ENCODE data around the gene RPL41.
A peak's percentile ranks its signal among the peaks of the same experiment; 100 is the strongest.
"Not testable (repeated sequence)": the region's sequence is repeated elsewhere in the genome, so short reads cannot be mapped to it uniquely, and the experiment has no call there.

RPL41 gene

GRCh38 chr12:56153678-56154065 lies 37.2 kb downstream of the RPL41 start:
- H3K4me3 ChIP-seq (ENCODE audit: insufficient read depth, low read depth, low read length, poor library complexity, severe bottlenecking), result no peak overlapping the region
- no peak for DNase-seq
- H3K36me3 ChIP-seq (ENCODE audit: control insufficient read depth, insufficient read depth, low read length), result no peaks in the 10 kb centered on the region
- H3K9me3 ChIP-seq (ENCODE audit: control insufficient read depth, low read length), result no peaks in the 10 kb centered on the region
- no peaks in the 10 kb centered on the region for H3K27me3 ChIP-seq (replicated peaks; ENCODE audit: control insufficient read depth, insufficient read depth, low read length, poor library complexity, severe bottlenecking)
- H3K4me1 ChIP-seq (ENCODE audit: control insufficient read depth, insufficient read depth, low read length, poor library complexity, severe bottlenecking), result peaks cover 28% of the 10 kb centered on the region
- no peak overlapping the region for H3K27ac ChIP-seq (ENCODE audit: insufficient read depth, low read length, poor library complexity, severe bottlenecking)

GRCh38 chr12:56154246-56154771 lies 37.9 kb downstream of the RPL41 start:
- Histone ChIP-seq H3K27ac (ENCODE audit: insufficient read depth, low read length, poor library complexity, severe bottlenecking) (no peak overlapping the region), H3K36me3 (ENCODE audit: control insufficient read depth, insufficient read depth, low read length) (no peaks in the 10 kb centered on the region), H3K4me1 (ENCODE audit: control insufficient read depth, insufficient read depth, low read length, poor library complexity, severe bottlenecking) (peaks cover 32% of the 10 kb centered on the region), H3K9me3 (ENCODE audit: control insufficient read depth, low read length) (no peaks in the 10 kb centered on the region), H3K4me3 (ENCODE audit: insufficient read depth, low read depth, low read length, poor library complexity, severe bottlenecking) (no peak overlapping the region), H3K27me3 (replicated peaks; ENCODE audit: control insufficient read depth, insufficient read depth, low read length, poor library complexity, severe bottlenecking) (no peaks in the 10 kb centered on the region)
- DNase-seq, result no peak

GRCh38 chr12:56154818-56155217 lies 38.4 kb downstream of the RPL41 start:
- H3K36me3 ChIP-seq (ENCODE audit: control insufficient read depth, insufficient read depth, low read length), result no peaks in the 10 kb centered on the region
- no peak for DNase-seq
- H3K27me3 ChIP-seq (replicated peaks; ENCODE audit: control insufficient read depth, insufficient read depth, low read length, poor library complexity, severe bottlenecking), result no peaks in the 10 kb centered on the region
- peaks cover 37% of the 10 kb centered on the region for H3K4me1 ChIP-seq (ENCODE audit: control insufficient read depth, insufficient read depth, low read length, poor library complexity, severe bottlenecking)
- no peak overlapping the region for H3K4me3 ChIP-seq (ENCODE audit: insufficient read depth, low read depth, low read length, poor library complexity, severe bottlenecking)
- H3K9me3 ChIP-seq (ENCODE audit: control insufficient read depth, low read length), result no peaks in the 10 kb centered on the region
- H3K27ac ChIP-seq (ENCODE audit: insufficient read depth, low read length, poor library complexity, severe bottlenecking), result no peak overlapping the region

- H3K9me3 ChIP-seq (ENCODE audit: control insufficient read depth, low read length), result no peaks in the 10 kb centered on the region
- H3K27me3 ChIP-seq (replicated peaks; ENCODE audit: control insufficient read depth, insufficient read depth, low read length, poor library complexity, severe bottlenecking), result no peaks in the 10 kb centered on the region
- H3K27ac ChIP-seq (ENCODE audit: insufficient read depth, low read length, poor library complexity, severe bottlenecking), result no peak overlapping the region
- DNase-seq, result no peak
- H3K36me3 ChIP-seq (ENCODE audit: control insufficient read depth, insufficient read depth, low read length), result no peaks in the 10 kb centered on the region
- H3K4me1 ChIP-seq (ENCODE audit: control insufficient read depth, insufficient read depth, low read length, poor library complexity, severe bottlenecking), result peaks cover 42% of the 10 kb centered on the region
- H3K4me3 ChIP-seq (ENCODE audit: insufficient read depth, low read depth, low read length, poor library complexity, severe bottlenecking), result no peak overlapping the region
Observed at GRCh38 chr12:56155256-56155845, 38.9 kb downstream of the RPL41 start.

GRCh38 chr12:56156464-56157200 lies 40.2 kb downstream of the RPL41 start:
- H3K4me3 ChIP-seq (ENCODE audit: insufficient read depth, low read depth, low read length, poor library complexity, severe bottlenecking); H3K27ac ChIP-seq (ENCODE audit: insufficient read depth, low read length, poor library complexity, severe bottlenecking): not testable (repeated sequence)
- H3K4me1 ChIP-seq (ENCODE audit: control insufficient read depth, insufficient read depth, low read length, poor library complexity, severe bottlenecking), result peaks cover 46% of the 10 kb centered on the region

GRCh38 chr12:56157201-56158028 lies 41.0 kb downstream of the RPL41 start:
- Histone ChIP-seq H3K4me1 (ENCODE audit: control insufficient read depth, insufficient read depth, low read length, poor library complexity, severe bottlenecking) (peaks cover 40% of the 10 kb centered on the region), H3K27me3 (replicated peaks; ENCODE audit: control insufficient read depth, insufficient read depth, low read length, poor library complexity, severe bottlenecking) (no peaks in the 10 kb centered on the region), H3K9me3 (ENCODE audit: control insufficient read depth, low read length) (no peaks in the 10 kb centered on the region), H3K36me3 (ENCODE audit: control insufficient read depth, insufficient read depth, low read length) (peaks cover 18% of the 10 kb centered on the region), H3K4me3 (ENCODE audit: insufficient read depth, low read depth, low read length, poor library complexity, severe bottlenecking) (peak overlapping the region; percentile 77), H3K27ac (ENCODE audit: insufficient read depth, low read length, poor library complexity, severe bottlenecking) (peak overlapping the region; percentile 95)
- DNase-seq, result peak in 2 of 3 donors; percentile 23 to 58

More at GRCh38 chr12:56156464-56157200, 40.2 kb downstream of the RPL41 start:
- H3K36me3 ChIP-seq (ENCODE audit: control insufficient read depth, insufficient read depth, low read length), result peaks cover 11% of the 10 kb centered on the region
- DNase-seq; H3K9me3 ChIP-seq (ENCODE audit: control insufficient read depth, low read length); H3K27me3 ChIP-seq (replicated peaks; ENCODE audit: control insufficient read depth, insufficient read depth, low read length, poor library complexity, severe bottlenecking): not testable (repeated sequence)

GRCh38 chr12:56158029-56158925 lies 41.8 kb downstream of the RPL41 start, which contains the start of gene MYL6:
Gene MYL6, plus strand, starts transcription at chr12:56158359. Its CDS starts 43 bp downstream, at chr12:56158402.
- H3K27ac ChIP-seq (ENCODE audit: insufficient read depth, low read length, poor library complexity, severe bottlenecking), result peak within 1 kb of the TSS; percentile 95
- H3K4me3 ChIP-seq (ENCODE audit: insufficient read depth, low read depth, low read length, poor library complexity, severe bottlenecking), result peak within 1 kb of the TSS; percentile 87
- peak; percentile 84 to 91 (median 87) for DNase-seq
- peaks cover 24% of the 10 kb centered on the region for H3K36me3 ChIP-seq (ENCODE audit: control insufficient read depth, insufficient read depth, low read length)
- peaks cover 33% of the 10 kb centered on the region for H3K4me1 ChIP-seq (ENCODE audit: control insufficient read depth, insufficient read depth, low read length, poor library complexity, severe bottlenecking)
- H3K27me3 ChIP-seq (replicated peaks; ENCODE audit: control insufficient read depth, insufficient read depth, low read length, poor library complexity, severe bottlenecking), result no peaks in the 10 kb centered on the region
- no peaks in the 10 kb centered on the region for H3K9me3 ChIP-seq (ENCODE audit: control insufficient read depth, low read length)

- H3K9me3 ChIP-seq (ENCODE audit: control insufficient read depth, low read length), result no peaks in the 10 kb centered on the region
- peaks cover 33% of the 10 kb centered on the region for H3K4me1 ChIP-seq (ENCODE audit: control insufficient read depth, insufficient read depth, low read length, poor library complexity, severe bottlenecking)
- DNase-seq, result no peak
- peaks cover 32% of the 10 kb centered on the region for H3K36me3 ChIP-seq (ENCODE audit: control insufficient read depth, insufficient read depth, low read length)
- peak overlapping the region; percentile 95 for H3K27ac ChIP-seq (ENCODE audit: insufficient read depth, low read length, poor library complexity, severe bottlenecking)
- H3K27me3 ChIP-seq (replicated peaks; ENCODE audit: control insufficient read depth, insufficient read depth, low read length, poor library complexity, severe bottlenecking), result no peaks in the 10 kb centered on the region
- H3K4me3 ChIP-seq (ENCODE audit: insufficient read depth, low read depth, low read length, poor library complexity, severe bottlenecking), result peak overlapping the region; percentile 87
Observed at GRCh38 chr12:56158926-56159461, 42.6 kb downstream of the RPL41 start.
